Natural killer cell (primary cell): ENCODE results near the gene ARL6IP4. TPM values are rescaled to one million over a fixed set of nuclear protein-coding genes. Genes with fewer than 3 reads are reported as not detected.

Experiments
- ATAC-seq, 3 donors: fragments of 150-1000 bp in 2 of 3; fragments of 200-7000 bp in 1 of 3; cut with Tn5 transposase; 1 replicate in 1 of 3; 2 replicates in 2 of 3; pipeline ENCODE4 v1.10.0; 2021; ENCODE audit warnings: mild to moderate bottlenecking in 2 of 3, moderate library complexity in 2 of 3
- DNase-seq, 2 donors: peaks; one replicate each; pipeline versions ENCODE4 v3.0.0 to v3.0.0-alpha.2; 2013 to 2021; ENCODE audit warnings: mixed read lengths in 1 of 2
- H3K27ac ChIP-seq: one replicate; pipeline ENCODE4 v1.5.1; 2013; ENCODE audit warnings: mild to moderate bottlenecking, low read length
- H3K27me3 ChIP-seq: one replicate; pipeline ENCODE4 v1.6.1; 2013; ENCODE audit warnings: low read length; ENCODE audit not compliant: control insufficient read depth, insufficient read depth
- H3K36me3 ChIP-seq: one replicate; pipeline ENCODE4 v1.6.1; 2013; ENCODE audit warnings: low read length; ENCODE audit not compliant: control insufficient read depth, insufficient read depth
- H3K4me1 ChIP-seq: one replicate; pipeline ENCODE4 v1.6.1; 2013; ENCODE audit warnings: low read length; ENCODE audit not compliant: control insufficient read depth, insufficient read depth
- H3K4me3 ChIP-seq: one replicate; pipeline ENCODE4 v1.5.1; 2013; ENCODE audit warnings: low read length
- H3K9me3 ChIP-seq: one replicate; pipeline ENCODE4 v1.6.1; 2013; ENCODE audit warnings: low read length; ENCODE audit not compliant: control insufficient read depth, insufficient read depth
- H3K27ac Mint-ChIP-seq, 2 donors: one replicate each; pipeline ENCODE4 v1.8.0; 2022; ENCODE audit warnings: mild to moderate bottlenecking in 2 of 2, mixed read lengths in 2 of 2, moderate library complexity in 1 of 2
- H3K27me3 Mint-ChIP-seq, 2 donors: one replicate each; pipeline ENCODE4 v1.8.0; 2022; ENCODE audit warnings: low read depth in 2 of 2, mixed read lengths in 2 of 2
- H3K36me3 Mint-ChIP-seq: one replicate; pipeline ENCODE4 v1.8.0; 2022; ENCODE audit warnings: mixed read lengths
- H3K4me1 Mint-ChIP-seq, 2 donors: one replicate each; pipeline ENCODE4 v1.8.0; 2022; ENCODE audit warnings: mixed read lengths in 2 of 2
- H3K4me3 Mint-ChIP-seq: one replicate; pipeline ENCODE4 v1.8.0; 2022; ENCODE audit warnings: mild to moderate bottlenecking, moderate library complexity, mixed read lengths
- H3K9me3 Mint-ChIP-seq, 2 donors: one replicate each; pipeline ENCODE4 v1.8.0; 2022; ENCODE audit warnings: mixed read lengths in 2 of 2
- WGBS: methylation state at CpG from one replicate; pipeline ENCODE4 v1.1.7; 2013; ENCODE audit warnings: missing lambda C conversion rate; ENCODE audit not compliant: insufficient coverage; 5-methylcytosine and 5-hydroxymethylcytosine counted together
- intact Hi-C: fragments of 100-400 bp; cut with micrococcal nuclease; formaldehyde crosslinking; loops from one replicate; pipeline ENCODE4 v1.14.2; 2022
- total RNA-seq, 4 donors: library from RNA; stranded (reverse); fragments of 120-200 nt in 1 of 4; gene quantifications; one replicate each; pipeline versions ENCODE4 v1.2.3 to v1.2.4, GENCODE V29; 2013 to 2022
- TF ChIP-seq, protein P1 (sequence below): fragments of 200-600 bp; IDR thresholded peaks from one replicate; pipeline ENCODE4 v1.8.0; 2022; ENCODE audit warnings: antibody characterized with exemption

ARL6IP4 gene
- total RNA-seq, 3 donors from 2014 or later (not counting 1 experiment from before 2014, with no cell fraction given), result 97.2 to 136 (median 116) TPM

DNA sequence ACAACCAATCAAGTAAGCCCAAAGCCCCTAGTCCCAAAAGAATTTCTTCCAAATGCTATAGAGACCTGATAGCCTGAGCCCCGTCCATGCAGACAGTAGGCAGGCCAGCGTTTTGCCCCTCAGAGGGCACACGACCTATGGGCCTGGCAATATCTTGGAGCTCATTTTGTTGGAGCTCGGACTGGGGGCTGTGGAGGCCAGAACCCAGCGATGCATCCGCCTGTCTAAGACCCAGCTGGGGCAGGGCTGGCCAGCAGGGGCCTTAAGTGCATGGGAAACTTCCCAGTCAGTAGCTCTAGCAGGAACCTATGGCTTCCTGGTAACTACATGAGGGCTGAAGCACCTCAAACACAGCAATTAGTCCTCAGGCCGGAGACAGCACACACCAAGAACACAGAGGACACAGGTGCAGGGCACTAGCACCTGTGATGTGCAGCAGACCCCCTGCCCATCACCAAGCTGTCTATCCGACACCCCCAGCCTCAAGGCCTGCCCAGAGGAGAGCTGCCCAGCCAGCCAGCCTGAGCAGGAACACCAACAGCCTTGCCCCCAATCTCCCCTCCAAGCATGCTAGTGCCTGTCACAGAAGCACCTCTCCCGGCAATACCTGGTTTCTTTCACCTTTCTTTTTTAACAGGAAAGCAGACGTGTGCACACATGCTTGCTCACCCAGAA is 50.8 kb downstream of the ARL6IP4 start:
- peaks cover 24% of the 10 kb centered on the region for H3K36me3 ChIP-seq
- H3K36me3 Mint-ChIP-seq, result no peaks in the 10 kb centered on the region
- TF ChIP-seq, protein P1, sequence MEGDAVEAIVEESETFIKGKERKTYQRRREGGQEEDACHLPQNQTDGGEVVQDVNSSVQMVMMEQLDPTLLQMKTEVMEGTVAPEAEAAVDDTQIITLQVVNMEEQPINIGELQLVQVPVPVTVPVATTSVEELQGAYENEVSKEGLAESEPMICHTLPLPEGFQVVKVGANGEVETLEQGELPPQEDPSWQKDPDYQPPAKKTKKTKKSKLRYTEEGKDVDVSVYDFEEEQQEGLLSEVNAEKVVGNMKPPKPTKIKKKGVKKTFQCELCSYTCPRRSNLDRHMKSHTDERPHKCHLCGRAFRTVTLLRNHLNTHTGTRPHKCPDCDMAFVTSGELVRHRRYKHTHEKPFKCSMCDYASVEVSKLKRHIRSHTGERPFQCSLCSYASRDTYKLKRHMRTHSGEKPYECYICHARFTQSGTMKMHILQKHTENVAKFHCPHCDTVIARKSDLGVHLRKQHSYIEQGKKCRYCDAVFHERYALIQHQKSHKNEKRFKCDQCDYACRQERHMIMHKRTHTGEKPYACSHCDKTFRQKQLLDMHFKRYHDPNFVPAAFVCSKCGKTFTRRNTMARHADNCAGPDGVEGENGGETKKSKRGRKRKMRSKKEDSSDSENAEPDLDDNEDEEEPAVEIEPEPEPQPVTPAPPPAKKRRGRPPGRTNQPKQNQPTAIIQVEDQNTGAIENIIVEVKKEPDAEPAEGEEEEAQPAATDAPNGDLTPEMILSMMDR, result no peak
- H3K9me3 ChIP-seq, result no peaks in the 10 kb centered on the region
- WGBS, result 93% methylated on average over 10 of the region's 10 CpGs
- no peaks in the 10 kb centered on the region for H3K27me3 ChIP-seq
- H3K4me1 Mint-ChIP-seq, result peaks cover 21 to 22% of the 10 kb centered on the region in 2 donors
- no peak overlapping the region for H3K4me3 Mint-ChIP-seq
- peaks cover 19% of the 10 kb centered on the region for H3K4me1 ChIP-seq
- no peak overlapping the region for H3K27ac Mint-ChIP-seq
- ATAC-seq (no peak), DNase-seq (no peak)
- H3K4me3 ChIP-seq, result no peak overlapping the region
- intact Hi-C loops, result no loop called here
- no peaks in the 10 kb centered on the region for H3K9me3 Mint-ChIP-seq
- H3K27me3 Mint-ChIP-seq, result no peaks in the 10 kb centered on the region
- no peak overlapping the region for H3K27ac ChIP-seq

Other genes starting within 250 kb of the ARL6IP4 start
- under 1 TPM in 1 of 3 donors, not detected in 2; 0.15 TPM for gene HCAR1, start 249.8 kb upstream of the ARL6IP4 start, total RNA-seq
- gene DENR, start 227.9 kb upstream of the ARL6IP4 start, total RNA-seq, result 10 to 100 TPM; 30.5 to 42.9 (median 42.7) TPM
- 1 to 10 TPM in 1 of 3 donors, under 1 TPM in 2; 0.29 to 2.1 (median 0.85) TPM for gene CCDC62, start 206.1 kb upstream of the ARL6IP4 start, total RNA-seq
- 10 to 100 TPM; 78.6 to 93.1 (median 85.5) TPM for gene HIP1R, start 145.2 kb upstream of the ARL6IP4 start, total RNA-seq
- gene VPS37B, start 84.6 kb upstream of the ARL6IP4 start, total RNA-seq, result 100 to 1,000 TPM; 142 to 167 (median 165) TPM
- gene ABCB9, start 14.2 kb upstream of the ARL6IP4 start, total RNA-seq, result 1 to 10 TPM; 2.4 to 4.0 (median 3.3) TPM
- 10 to 100 TPM; 16.6 to 23.7 (median 20.7) TPM for gene OGFOD2, start 5.4 kb upstream of the ARL6IP4 start, total RNA-seq
- 10 to 100 TPM; 38.9 to 94.6 (median 42.5) TPM for gene PITPNM2, start 170.4 kb downstream of the ARL6IP4 start, total RNA-seq